ENCODE results near the gene AUTS2. TPM values are rescaled to one million over a fixed set of nuclear protein-coding genes. Genes with fewer than 3 reads are reported as not detected.
"Not testable (repeated sequence)": the region's sequence is repeated elsewhere in the genome, so short reads cannot be mapped to it uniquely, and the experiment has no call there.

The AUTS2 gene
- total RNA-seq, 2 experiments from 2014 or later: 15.2 to 16.3 TPM

DNA sequence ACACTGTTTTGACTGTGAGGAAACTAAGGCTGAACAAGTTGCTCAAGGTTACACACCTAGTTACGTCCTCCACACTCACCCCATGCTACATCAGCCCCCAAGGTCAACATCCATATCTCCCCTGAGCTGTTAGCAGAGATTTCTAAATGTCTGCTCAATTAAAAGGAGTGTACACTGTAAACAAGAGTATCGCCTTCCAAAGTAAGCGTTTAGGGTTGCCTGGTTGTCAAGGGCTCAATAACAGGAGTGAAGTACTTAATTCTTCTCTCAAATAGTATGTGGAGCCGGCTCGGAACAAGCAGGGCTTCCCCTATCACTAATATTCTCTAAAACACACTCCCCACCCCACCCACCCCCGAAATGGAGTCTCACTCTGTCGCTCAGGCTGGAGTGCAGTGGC lies 1120.8 kb downstream of the AUTS2 start:
- H3K27me3 Mint-ChIP-seq (ENCODE audit: low read depth): no peaks in the 10 kb centered on the region
- no peak overlapping the region for H3K4me3 Mint-ChIP-seq
- H3K4me1 Mint-ChIP-seq (ENCODE audit: low read depth): peaks cover 2% of the 10 kb centered on the region
- ChIA-PET CTCF (no interaction called here), POLR2A (no interaction called here)
- no peaks in the 10 kb centered on the region for H3K9me3 Mint-ChIP-seq (ENCODE audit: insufficient read depth)
- ATAC-seq (no peak), DNase-seq (no peak)
- H3K36me3 Mint-ChIP-seq (ENCODE audit: low read depth): no peaks in the 10 kb centered on the region
- no peak overlapping the region for H3K27ac Mint-ChIP-seq

DNA sequence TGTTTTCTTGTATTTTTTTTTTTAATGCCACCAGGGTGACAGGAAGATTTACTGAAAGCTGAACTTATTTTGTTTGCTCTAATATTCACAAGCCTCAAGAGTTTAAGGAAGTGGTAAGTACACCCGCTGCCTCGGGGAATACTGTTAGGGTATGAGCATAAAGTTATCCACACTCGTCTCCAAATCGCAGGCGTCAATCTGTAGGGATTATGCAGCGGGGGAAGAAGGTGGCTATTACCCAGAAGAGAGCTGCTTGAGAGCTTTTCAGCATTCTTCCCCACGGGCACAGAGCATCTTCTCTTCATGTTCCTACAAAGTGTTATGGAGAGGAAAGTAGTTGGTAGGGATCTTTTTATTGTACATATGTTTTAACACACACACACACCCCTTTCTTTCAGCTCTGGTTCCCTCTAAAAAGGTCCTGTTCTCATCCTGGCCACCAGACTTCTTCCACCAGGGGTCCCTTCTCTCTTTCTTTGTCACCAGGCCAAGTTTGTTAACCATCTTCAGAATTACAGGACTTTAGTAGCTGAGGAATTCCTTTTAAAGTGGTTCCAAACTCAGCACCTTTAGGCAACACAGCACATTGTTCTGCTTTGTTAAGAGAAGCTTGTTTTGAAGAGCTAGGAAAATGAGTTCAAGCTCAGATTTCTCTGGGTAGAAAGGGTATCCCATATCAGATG lies 1122.1 kb downstream of the AUTS2 start:
- no peak overlapping the region for H3K27ac Mint-ChIP-seq
- CTCF ChIA-PET: interaction anchor here (2.3 kb wide), 1 partner anchor 22 kb away, joined by 7 read pairs; no protein-coding TSS in a partner anchor
- ATAC-seq: no peak

DNA sequence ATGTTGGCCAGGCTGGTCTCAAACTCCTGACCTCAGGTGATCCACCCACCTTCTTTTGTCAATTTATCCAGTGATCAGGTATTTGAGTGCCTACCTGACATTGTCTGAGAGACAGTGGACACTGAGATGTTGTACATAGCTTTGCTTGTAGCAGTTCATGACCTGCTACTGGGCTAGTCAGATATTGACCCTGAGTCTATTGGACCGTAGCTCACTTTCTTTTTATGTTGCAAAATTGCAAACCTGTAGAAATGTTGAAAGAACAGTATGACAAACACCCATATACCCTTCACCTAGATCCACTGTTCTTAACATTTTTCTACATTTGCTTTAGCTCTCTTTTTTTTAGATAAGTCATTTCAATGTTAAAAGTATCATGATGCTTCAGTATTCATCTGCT lies 1123.2 kb downstream of the AUTS2 start:
- ATAC-seq (no peak), DNase-seq (no peak)
- Mint-ChIP-seq H3K27ac (no peak overlapping the region), H3K36me3 (ENCODE audit: low read depth) (no peaks in the 10 kb centered on the region), H3K27me3 (ENCODE audit: low read depth) (no peaks in the 10 kb centered on the region), H3K4me1 (ENCODE audit: low read depth) (peaks cover 2% of the 10 kb centered on the region), H3K4me3 (no peak overlapping the region), H3K9me3 (ENCODE audit: insufficient read depth) (no peaks in the 10 kb centered on the region)
- ChIA-PET CTCF (interaction anchor here (2.3 kb wide), 1 partner anchor 23 kb away, joined by 7 read pairs; no protein-coding TSS in a partner anchor), POLR2A (interaction anchor here (0.7 kb wide), 1 partner anchor 47 kb away, joined by 5 read pairs; no protein-coding TSS in a partner anchor)

More for the DNA sequence above, 1122.1 kb downstream of the AUTS2 start:
- DNase-seq: no peak
- Mint-ChIP-seq H3K36me3 (ENCODE audit: low read depth) (no peaks in the 10 kb centered on the region), H3K27me3 (ENCODE audit: low read depth) (no peaks in the 10 kb centered on the region), H3K9me3 (ENCODE audit: insufficient read depth) (no peaks in the 10 kb centered on the region), H3K4me1 (ENCODE audit: low read depth) (peaks cover 2% of the 10 kb centered on the region), H3K4me3 (no peak overlapping the region)
- POLR2A ChIA-PET: no interaction called here

DNA sequence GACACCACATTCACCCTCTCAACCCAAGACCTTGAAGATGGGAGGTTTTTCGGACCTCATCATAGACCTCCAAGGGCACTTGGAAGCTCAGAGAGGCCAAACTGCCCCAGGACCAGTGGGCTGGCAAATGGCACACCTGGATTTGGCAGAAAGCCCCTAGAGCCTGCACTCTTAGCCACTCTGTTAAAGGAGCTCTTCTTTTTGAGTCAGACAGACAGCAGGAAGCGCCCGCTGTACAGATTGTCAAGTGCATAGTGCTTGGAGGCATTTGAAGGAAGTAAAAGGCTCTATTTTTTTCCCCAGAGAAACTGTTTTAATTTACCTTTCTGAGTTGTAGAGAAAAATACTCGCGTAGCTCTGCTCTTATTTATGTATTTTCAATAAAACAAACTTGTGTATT lies 1125.1 kb downstream of the AUTS2 start:
- no peaks in the 10 kb centered on the region for H3K9me3 Mint-ChIP-seq (ENCODE audit: insufficient read depth)
- ChIA-PET CTCF (interaction anchor here (0.9 to 1.5 kb wide), 3 partner anchors 8 to 20 kb away, joined by 3 read pairs; no protein-coding TSS in a partner anchor), POLR2A (no interaction called here)
- no peaks in the 10 kb centered on the region for H3K36me3 Mint-ChIP-seq (ENCODE audit: low read depth)
- H3K4me1 Mint-ChIP-seq (ENCODE audit: low read depth): peaks cover 2% of the 10 kb centered on the region
- H3K4me3 Mint-ChIP-seq: no peak overlapping the region
- DNase-seq: no peak
- H3K27ac Mint-ChIP-seq: no peak overlapping the region
- H3K27me3 Mint-ChIP-seq (ENCODE audit: low read depth): no peaks in the 10 kb centered on the region
- no peak for ATAC-seq

DNA sequence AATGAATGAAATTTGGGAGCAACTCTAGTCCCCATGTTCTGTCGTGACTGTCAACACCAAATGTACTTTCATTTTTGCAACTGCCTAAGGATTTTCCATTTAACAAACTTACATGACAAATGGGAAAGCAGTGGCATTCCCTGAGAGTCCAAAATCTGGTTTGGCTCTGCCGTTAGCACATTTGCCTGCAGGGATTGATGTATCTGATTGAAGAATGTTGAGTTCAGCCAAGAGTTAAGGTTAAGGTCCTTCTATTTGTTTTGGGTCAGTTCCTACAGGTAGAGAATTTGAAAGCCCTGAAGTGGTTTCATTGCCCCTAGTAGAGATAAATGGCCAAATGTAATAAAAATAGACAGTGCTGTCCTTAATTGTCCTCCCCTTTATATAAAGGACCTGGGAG lies 1127.2 kb downstream of the AUTS2 start:
- Mint-ChIP-seq H3K36me3 (ENCODE audit: low read depth) (no peaks in the 10 kb centered on the region), H3K27ac (no peak overlapping the region), H3K9me3 (ENCODE audit: insufficient read depth) (no peaks in the 10 kb centered on the region), H3K4me1 (ENCODE audit: low read depth) (no peaks in the 10 kb centered on the region), H3K27me3 (ENCODE audit: low read depth) (no peaks in the 10 kb centered on the region), H3K4me3 (no peak overlapping the region)
- ChIA-PET CTCF (no interaction called here), POLR2A (interaction anchor here (0.6 kb wide), 1 partner anchor 28 kb away, joined by 3 read pairs; no protein-coding TSS in a partner anchor)
- ATAC-seq: no peak
- no peak for DNase-seq

DNA sequence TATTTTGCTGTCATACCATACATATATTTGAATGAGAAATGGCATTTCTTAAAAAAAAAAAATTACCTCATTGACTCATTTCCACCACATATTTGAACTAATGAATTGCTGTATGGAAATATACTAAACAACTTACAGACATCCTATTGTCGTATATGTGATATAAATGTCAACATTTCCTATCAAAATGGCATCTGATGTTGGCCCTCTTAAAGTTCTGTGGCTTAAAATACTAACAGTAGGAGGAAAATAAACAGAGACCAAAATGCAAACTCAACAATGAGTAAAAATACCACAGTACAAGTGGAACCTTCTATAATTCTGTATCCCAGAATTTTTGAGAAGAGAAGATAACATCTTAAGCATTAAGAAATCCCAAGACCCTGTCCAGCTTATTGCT lies 1128.0 kb downstream of the AUTS2 start:
- no peak for DNase-seq
- Mint-ChIP-seq H3K4me3 (no peak overlapping the region), H3K9me3 (ENCODE audit: insufficient read depth) (no peaks in the 10 kb centered on the region), H3K4me1 (ENCODE audit: low read depth) (no peaks in the 10 kb centered on the region), H3K36me3 (ENCODE audit: low read depth) (no peaks in the 10 kb centered on the region), H3K27ac (no peak overlapping the region), H3K27me3 (ENCODE audit: low read depth) (no peaks in the 10 kb centered on the region)
- ATAC-seq: no peak
- POLR2A ChIA-PET: interaction anchor here (0.6 kb wide), 1 partner anchor 29 kb away, joined by 3 read pairs; no protein-coding TSS in a partner anchor
- CTCF ChIA-PET: no interaction called here

DNA sequence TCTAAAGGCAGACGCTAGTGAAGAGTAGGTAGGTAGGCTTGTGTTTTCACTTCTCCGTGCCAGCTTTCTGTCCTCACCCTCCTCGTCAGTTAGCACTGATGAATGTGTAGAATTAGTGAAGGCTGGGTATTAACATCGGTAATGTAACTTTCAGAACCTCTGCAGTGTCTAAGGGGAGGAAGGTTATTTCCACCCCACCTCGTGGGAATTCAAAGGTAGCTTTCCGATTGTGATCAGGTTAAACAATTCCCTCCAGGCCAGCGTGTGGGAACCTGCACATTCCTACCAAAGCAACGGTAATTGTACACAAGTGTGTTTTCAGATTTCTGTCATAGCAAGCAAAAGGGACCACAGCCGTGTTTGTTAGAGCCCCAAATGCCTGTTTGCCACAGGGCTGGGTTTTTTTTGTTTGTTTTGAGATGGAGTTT lies 1128.7 kb downstream of the AUTS2 start:
- H3K4me3 Mint-ChIP-seq: no peak overlapping the region
- POLR2A ChIA-PET: no interaction called here
- CTCF ChIA-PET: no interaction called here

DNA sequence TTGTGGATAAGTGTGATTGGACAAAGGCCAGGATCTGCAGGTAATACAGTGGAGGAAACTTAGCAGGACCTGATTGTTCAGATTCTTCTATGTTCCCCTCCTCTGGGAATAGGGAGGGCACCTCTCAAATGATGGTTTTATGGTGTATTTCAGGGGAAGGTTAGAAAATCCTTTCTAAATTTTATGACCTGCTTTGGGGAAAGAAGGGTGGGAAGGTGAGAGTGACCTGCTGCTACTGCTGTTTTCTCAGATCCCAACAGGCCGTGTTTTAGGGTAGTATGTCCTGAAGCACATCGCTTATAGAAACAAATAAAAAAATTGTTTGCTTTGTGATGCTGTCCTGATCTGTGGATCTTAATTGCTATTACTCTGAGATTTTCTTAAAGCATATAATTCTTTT lies 1129.6 kb downstream of the AUTS2 start:
- H3K9me3 Mint-ChIP-seq (ENCODE audit: insufficient read depth): no peaks in the 10 kb centered on the region
- H3K4me3 Mint-ChIP-seq: no peak overlapping the region
- H3K27me3 Mint-ChIP-seq (ENCODE audit: low read depth): no peaks in the 10 kb centered on the region
- DNase-seq: no peak
- CTCF ChIA-PET: no interaction called here
- no peaks in the 10 kb centered on the region for H3K36me3 Mint-ChIP-seq (ENCODE audit: low read depth)
- no peak overlapping the region for H3K27ac Mint-ChIP-seq
- ATAC-seq: no peak
- POLR2A ChIA-PET: no interaction called here
- no peaks in the 10 kb centered on the region for H3K4me1 Mint-ChIP-seq (ENCODE audit: low read depth)

More for the DNA sequence above, 1128.7 kb downstream of the AUTS2 start:
- ATAC-seq: no peak
- DNase-seq: no peak
- Mint-ChIP-seq H3K27ac (no peak overlapping the region), H3K27me3 (ENCODE audit: low read depth) (no peaks in the 10 kb centered on the region), H3K9me3 (ENCODE audit: insufficient read depth) (no peaks in the 10 kb centered on the region), H3K36me3 (ENCODE audit: low read depth) (no peaks in the 10 kb centered on the region), H3K4me1 (ENCODE audit: low read depth) (no peaks in the 10 kb centered on the region)

DNA sequence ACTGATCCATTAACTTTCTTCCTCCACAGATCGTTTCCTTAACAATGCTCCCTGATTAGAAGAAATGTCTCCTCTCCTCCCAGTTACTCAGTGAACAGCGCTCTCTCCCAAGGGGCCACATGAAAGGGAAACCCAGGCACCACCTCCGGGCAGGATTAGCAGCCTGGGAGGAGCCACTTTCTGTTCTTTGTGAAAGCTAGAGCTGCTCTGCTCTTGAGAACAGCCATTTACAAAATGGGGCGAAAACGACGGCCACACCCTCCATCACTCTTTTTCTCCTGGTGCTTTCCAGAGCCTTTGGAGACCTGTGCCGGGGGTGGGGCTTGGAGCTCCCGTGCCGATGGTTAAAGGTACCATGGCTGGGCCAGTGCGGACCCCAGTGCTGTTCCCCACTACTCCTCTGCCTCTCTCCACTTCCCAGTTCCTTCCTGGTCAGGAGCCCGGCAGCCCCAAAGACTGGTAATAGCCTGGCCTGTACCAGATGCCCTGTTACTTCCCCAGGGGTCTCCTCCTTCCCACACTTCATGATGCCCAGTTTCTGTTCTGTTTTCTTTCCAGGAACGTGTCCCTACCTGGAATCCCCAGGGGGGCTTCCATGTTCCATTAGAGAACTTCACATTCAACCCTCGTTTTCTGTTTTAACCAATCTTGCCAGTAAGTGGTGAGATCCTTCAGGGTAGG lies 1130.7 kb downstream of the AUTS2 start:
- Mint-ChIP-seq H3K36me3 (ENCODE audit: low read depth) (no peaks in the 10 kb centered on the region), H3K4me1 (ENCODE audit: low read depth) (no peaks in the 10 kb centered on the region), H3K27ac (no peak overlapping the region), H3K9me3 (ENCODE audit: insufficient read depth) (no peaks in the 10 kb centered on the region), H3K27me3 (ENCODE audit: low read depth) (no peaks in the 10 kb centered on the region), H3K4me3 (no peak overlapping the region)
- ChIA-PET CTCF (no interaction called here), POLR2A (no interaction called here)
- no peak for ATAC-seq
- no peak for DNase-seq

DNA sequence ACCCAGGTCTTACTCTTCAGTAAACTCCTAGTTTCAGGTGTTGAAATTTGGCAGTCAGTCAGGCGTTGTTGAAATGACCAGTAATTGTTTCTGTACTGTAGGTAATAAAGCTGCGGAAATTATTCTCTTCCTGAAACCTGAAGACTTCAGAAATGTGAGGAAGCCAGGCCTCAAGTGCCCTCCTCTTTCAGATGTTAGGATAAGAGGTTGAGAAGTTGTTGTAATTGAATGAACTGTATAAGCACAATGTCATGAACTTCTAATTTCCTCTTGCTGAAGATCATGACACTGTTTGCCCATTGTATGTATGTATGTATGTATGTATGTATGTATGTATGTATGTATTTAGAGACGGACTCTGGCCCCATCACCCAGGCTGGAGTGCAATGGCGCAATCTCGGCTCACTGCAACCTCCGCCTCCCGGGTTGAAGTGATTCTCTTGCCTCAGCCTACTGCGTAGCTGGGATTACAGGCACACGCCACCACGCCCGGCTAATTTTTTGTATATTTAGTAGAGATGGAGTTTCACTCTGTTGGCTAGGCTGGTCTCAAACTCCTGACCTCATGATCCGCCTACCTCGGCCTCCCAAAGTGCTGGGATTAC lies 1131.4 kb downstream of the AUTS2 start:
- POLR2A ChIA-PET; ATAC-seq; H3K9me3 Mint-ChIP-seq (ENCODE audit: insufficient read depth); DNase-seq; H3K4me3 Mint-ChIP-seq; CTCF ChIA-PET; H3K27ac Mint-ChIP-seq; H3K4me1 Mint-ChIP-seq (ENCODE audit: low read depth); H3K36me3 Mint-ChIP-seq (ENCODE audit: low read depth); H3K27me3 Mint-ChIP-seq (ENCODE audit: low read depth): not testable (repeated sequence)

DNA sequence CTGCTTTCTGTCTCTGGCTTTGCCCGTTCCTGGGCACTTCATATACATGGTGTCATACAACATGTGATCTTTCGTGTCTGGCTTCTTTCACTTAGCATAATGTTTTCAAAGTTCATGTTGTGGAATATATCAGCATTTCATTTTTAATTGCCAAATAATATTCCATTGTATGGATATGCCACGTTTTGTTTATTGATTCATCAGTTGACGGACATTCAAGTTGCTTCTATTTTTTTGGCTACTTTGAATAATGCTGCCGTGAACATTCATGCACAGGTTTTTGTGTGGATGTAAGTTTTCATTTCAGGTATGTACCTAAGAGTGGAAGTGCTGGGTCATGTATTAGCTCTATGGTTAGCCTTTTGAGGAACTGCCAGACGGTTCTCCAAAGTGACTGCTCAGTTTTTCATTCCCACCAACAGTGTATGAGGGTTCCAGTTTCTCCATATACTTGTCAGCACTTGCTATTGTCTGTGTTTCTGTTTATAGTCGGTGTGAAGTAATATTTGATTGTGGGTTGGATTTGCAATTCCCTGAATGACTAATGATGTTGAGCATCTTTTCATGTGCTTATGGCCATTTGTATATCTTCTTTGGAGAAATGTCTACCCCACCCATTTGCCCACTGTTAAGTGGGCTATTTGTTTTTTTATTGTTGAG lies 1132.3 kb downstream of the AUTS2 start:
- DNase-seq (no peak), ATAC-seq (no peak)
- CTCF ChIA-PET: no interaction called here
- no peaks in the 10 kb centered on the region for H3K27me3 Mint-ChIP-seq (ENCODE audit: low read depth)
- no peaks in the 10 kb centered on the region for H3K9me3 Mint-ChIP-seq (ENCODE audit: insufficient read depth)
- H3K27ac Mint-ChIP-seq: no peak overlapping the region
- POLR2A ChIA-PET: no interaction called here
- no peaks in the 10 kb centered on the region for H3K36me3 Mint-ChIP-seq (ENCODE audit: low read depth)
- H3K4me1 Mint-ChIP-seq (ENCODE audit: low read depth): no peaks in the 10 kb centered on the region
- no peak overlapping the region for H3K4me3 Mint-ChIP-seq

DNA sequence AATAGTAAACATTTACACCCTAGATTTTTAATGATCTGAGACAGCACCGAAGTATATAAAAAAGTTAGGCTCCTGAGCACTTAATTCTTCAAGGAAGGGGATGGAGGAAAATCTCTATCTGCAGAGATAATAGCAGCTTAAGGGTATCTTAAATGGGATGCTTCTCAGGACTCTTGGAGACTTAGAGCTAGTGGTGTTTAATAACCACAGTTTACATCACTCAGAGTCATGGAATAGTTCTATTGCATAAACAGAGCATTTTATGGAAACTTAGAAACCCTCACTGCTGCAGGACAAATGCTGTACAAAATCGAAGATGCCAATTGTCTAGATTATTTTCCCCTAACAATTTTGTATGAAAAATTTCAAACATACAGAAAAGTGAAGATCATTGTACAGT lies 1134.8 kb downstream of the AUTS2 start:
- ATAC-seq: no peak
- Mint-ChIP-seq H3K4me1 (ENCODE audit: low read depth) (no peaks in the 10 kb centered on the region), H3K9me3 (ENCODE audit: insufficient read depth) (no peaks in the 10 kb centered on the region), H3K4me3 (no peak overlapping the region), H3K27me3 (ENCODE audit: low read depth) (no peaks in the 10 kb centered on the region), H3K36me3 (ENCODE audit: low read depth) (no peaks in the 10 kb centered on the region), H3K27ac (no peak overlapping the region)
- CTCF ChIA-PET: no interaction called here
- DNase-seq: no peak
- POLR2A ChIA-PET: no interaction called here

Measured in activated CD8-positive, alpha-beta T cell treated with anti-CD3 and anti-CD28 coated beads, Interleukin-2, amount 10 ng/mL, durations not matched to agents 7 days and 5 days (primary cell).